Stimulated activated CD8-positive, alpha-beta memory T cell treated with anti-CD3 and anti-CD28 coated beads, Interleukin-15, amount 100 ng/mL, for 4 hours (primary cell): ENCODE measurements around the gene NFX1.

Experiments
- DNase-seq, 2 donors: peaks; one replicate each; pipeline ENCODE4 v3.0.0-alpha.2; 2020; ENCODE audit warnings: low read depth in 2 of 2

Gene NFX1

GRCh38 chr9:33267151-33267767, 23.1 kb upstream of the NFX1 start:
- DNase-seq, result no peak

- no peak for DNase-seq
Observed at GRCh38 chr9:33270146-33270545, 20.2 kb upstream of the NFX1 start.

GRCh38 chr9:33272061-33272460, 18.3 kb upstream of the NFX1 start:
- no peak for DNase-seq

- DNase-seq, result no peak
Observed at GRCh38 chr9:33273266-33273971, 16.9 kb upstream of the NFX1 start.

- no peak for DNase-seq
Observed at GRCh38 chr9:33273972-33274328, 16.4 kb upstream of the NFX1 start.

GRCh38 chr9:33277484-33277883, 12.8 kb upstream of the NFX1 start:
- DNase-seq, result no peak

GRCh38 chr9:33285502-33285901, 4.8 kb upstream of the NFX1 start:
- no peak for DNase-seq

- DNase-seq, result no peak
Observed at GRCh38 chr9:33287087-33287490, 3.2 kb upstream of the NFX1 start.

- no peak for DNase-seq
Observed at GRCh38 chr9:33288235-33288634, 2.1 kb upstream of the NFX1 start.

GRCh38 chr9:33288828-33289483, 1.4 kb upstream of the NFX1 start:
- no peak for DNase-seq

GRCh38 chr9:33289496-33289895, 820 bp upstream of the NFX1 start:
- no peak for DNase-seq

GRCh38 chr9:33289936-33290246, 425 bp upstream of the NFX1 start:
- DNase-seq, result no peak

- DNase-seq, result no peak
Observed at GRCh38 chr9:33291031-33291397, 698 bp downstream of the NFX1 start.

GRCh38 chr9:33291901-33292300, 1.6 kb downstream of the NFX1 start:
- no peak for DNase-seq

GRCh38 chr9:33293782-33294181, 3.5 kb downstream of the NFX1 start:
- DNase-seq, result no peak

- DNase-seq, result no peak
Observed at GRCh38 chr9:33294670-33295432, 4.5 kb downstream of the NFX1 start.

- DNase-seq, result no peak
Observed at GRCh38 chr9:33295571-33295970, 5.3 kb downstream of the NFX1 start.

- DNase-seq, result no peak
Observed at GRCh38 chr9:33297432-33297831, 7.1 kb downstream of the NFX1 start.

GRCh38 chr9:33300546-33300945, 10.2 kb downstream of the NFX1 start:
- DNase-seq, result no peak

GRCh38 chr9:33304362-33304761, 14.0 kb downstream of the NFX1 start:
- no peak for DNase-seq

- no peak for DNase-seq
Observed at GRCh38 chr9:33306037-33306436, 15.7 kb downstream of the NFX1 start.

GRCh38 chr9:33307067-33307466, 16.8 kb downstream of the NFX1 start:
- DNase-seq, result no peak

GRCh38 chr9:33309903-33310302, 19.6 kb downstream of the NFX1 start:
- DNase-seq, result no peak
